GM18498 (cell line): ENCODE measurements around the gene RNF130.
"Not testable (repeated sequence)": the region's sequence is repeated elsewhere in the genome, so short reads cannot be mapped to it uniquely, and the experiment has no call there.

Experiments used
- ATAC-seq: cut with Tn5 transposase; IDR thresholded peaks from one replicate; pipeline ENCODE4 v1.9.1; 2021; ENCODE audit warnings: mild to moderate bottlenecking, moderate library complexity; ENCODE audit not compliant: unreplicated experiment

RNF130 gene

DNA sequence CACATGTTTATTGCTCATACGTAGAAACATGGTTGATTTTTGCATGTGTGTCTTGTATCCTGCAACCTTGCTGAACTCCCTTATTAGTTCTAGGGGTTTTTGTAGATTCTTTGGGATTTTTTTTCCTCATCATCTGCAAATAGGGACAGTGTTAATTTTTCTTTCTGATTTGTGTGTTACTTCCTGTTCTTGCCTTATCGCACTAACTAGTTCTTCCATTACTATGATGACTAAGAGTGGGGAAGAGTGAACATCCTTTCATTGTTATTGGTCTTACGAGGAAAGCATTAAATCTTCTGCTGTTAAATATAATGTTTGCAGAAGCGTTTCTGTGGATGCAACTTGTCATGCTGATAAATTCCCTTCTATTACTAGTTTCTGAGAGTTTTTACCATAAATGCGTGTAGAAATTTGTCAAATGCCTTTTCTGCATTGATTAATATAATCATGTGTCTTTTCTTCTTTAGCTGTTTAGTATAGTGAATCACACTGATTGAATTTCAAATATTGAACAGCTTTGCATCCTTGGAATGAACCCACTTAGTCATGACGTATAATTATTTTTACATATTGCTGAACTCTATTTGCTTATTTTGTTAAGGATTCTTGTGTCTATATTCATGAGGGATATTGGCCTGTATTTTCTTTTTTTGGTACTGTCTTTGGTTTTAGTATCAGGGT lies 32.1 kb upstream of the RNF130 start:
- ATAC-seq = no peak

DNA sequence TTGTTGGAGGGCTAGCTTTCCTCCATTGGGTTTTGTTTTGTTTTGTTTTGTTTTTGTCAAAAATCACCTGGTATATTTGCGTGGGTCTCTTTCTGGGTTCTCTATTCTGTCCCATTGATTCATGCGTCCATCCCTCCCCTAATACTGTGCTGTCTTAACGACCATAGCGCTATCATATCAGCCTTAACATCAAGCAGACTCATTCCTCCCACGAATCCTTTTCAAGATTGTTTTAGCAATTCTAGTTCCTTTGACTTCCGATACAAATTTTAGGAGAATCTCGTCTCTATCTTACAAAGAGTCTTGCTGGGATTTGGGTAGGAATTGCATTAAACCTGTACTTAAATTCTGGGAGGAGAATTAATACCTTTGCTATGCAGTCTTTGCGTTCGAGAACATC lies 31.1 kb upstream of the RNF130 start:
- no peak for ATAC-seq

DNA sequence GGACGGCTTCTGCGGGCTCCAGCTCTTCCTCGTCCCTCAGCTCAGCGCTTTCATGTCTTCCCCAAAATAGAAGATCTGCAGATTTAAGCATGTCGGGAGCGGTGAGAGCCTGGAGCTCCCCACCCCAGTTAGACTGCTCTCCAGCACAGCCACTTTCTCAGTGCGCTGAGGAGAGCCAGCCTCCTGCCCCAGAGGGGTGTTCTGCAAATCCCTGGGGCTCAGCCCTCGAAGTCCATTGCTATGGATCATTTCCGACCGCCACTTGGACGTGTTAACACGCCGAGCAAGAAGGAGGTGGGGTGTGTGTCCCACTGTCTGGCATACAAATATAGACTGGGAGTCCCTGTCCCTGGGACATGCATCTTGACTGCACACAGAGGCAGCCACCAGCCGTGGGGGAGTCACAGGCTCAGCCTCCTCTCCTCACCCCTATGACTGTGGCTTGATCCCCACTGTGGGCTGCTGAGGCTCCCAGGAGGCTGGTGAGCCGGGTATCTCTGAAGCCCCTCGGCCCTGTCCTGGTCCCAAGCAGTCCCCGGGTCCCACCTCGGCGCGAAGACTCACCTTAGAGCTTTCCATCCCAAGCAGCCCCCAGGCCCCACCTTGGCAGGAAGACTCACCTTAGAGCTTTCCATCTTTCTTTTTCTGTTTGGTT lies 30.0 kb upstream of the RNF130 start:
- ATAC-seq = no peak

DNA sequence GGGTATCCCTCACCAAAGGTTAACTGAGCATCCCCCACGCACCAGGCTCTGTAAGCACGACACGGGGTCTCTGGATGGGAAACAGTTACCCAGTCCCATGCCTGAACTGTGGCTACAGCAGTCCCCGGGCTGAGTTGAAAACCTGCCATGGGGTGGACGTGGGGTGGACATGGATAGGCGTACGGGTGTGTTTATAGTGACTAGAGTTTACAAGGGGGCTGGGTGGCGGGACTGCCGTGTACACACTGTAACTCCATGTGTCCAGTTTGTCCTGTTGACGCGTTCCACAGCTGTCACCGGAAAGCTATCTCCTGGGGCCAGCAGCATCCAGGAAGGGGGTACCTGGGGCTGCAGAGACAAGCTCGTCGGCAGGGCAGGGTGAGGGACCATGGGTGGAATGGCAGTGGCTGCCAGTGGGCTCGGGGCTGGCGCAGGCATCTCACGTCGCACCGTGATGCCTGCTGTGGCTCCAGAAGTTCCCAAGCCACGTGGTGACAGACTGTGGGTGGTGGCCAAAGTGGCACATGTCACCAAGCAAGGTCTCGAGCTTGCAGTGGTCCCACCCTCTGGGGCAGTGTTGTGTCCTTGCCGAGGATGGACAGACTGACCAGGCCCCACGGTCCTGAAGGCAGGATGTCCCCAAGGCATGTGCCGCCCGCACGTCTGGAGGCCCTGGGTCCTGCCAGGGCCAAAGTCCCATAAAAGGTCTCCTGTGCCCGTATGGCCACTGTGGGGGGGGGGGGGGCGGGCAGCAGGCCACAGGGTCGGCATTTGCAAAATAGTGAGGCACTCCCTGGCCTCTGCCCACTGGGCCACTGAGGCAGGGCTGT lies 29.3 kb upstream of the RNF130 start:
- ATAC-seq = no peak

DNA sequence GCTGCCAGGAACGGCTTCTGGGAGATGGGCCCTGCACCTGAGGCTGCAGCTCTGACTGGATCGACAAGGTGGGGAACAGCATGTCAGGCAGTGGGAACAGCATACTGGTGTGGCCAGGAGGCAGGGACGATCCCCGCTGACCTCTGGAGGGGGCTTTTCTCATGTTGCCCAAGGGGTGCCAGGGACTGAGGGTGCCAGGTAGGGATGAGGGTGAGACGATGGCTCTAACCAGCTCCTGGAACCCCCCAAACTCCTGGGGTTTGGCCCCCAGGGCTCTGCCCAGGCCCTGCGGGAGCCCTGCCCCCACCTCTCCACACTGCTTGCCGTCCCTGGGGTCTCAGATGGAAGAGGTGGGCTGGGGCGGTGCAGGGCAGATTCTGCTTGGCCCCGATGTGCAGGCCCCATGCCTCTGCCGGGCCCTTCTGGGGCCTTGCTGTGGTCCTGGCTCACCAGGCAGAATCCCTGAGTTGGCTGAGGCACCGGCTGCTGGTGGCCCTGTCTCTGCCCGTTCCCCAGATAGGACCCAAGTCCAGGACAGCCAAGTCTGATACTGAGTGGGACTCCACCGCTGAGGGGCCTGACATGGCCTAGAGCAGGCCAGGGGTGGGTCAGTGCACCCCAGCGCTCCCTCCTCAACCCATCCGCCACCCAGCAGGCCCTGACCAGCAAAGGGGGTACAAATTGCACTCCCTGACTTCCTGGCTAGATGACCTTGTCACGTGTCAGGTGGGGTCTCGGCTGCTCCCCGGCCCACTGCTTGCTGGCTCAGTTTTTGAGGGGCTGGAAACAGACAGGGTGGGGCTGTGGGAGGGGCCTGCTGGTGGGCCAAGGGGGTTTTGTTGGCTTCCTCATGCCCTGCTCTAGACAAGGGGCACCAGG lies 28.4 kb upstream of the RNF130 start:
- no peak for ATAC-seq

- ATAC-seq = no peak
Measured at GRCh38 chr5:180098991-180099732, 27.6 kb upstream of the RNF130 start.

DNA sequence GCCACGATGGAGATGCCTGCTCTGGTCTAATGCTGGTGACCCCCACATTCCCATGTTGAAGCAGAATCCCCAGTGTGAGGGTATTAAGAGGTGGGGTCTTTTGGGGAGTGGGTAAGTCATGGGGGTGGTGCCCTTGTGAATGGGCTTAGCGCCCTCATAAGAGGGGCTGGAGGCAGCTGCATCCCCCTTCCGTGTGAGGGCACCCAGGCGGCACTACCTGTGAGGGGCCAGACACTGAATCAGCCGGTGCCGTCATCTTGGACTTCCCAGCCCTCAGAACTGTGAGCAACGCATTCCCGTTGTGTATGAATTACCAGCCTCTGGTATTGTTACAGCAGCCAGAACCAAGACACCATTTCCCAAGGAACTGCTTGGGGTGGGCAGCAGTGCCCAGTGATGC lies 27.0 kb upstream of the RNF130 start:
- no peak for ATAC-seq

GRCh38 chr5:180097926-180098325 lies 26.4 kb upstream of the RNF130 start:
- ATAC-seq = no peak

DNA sequence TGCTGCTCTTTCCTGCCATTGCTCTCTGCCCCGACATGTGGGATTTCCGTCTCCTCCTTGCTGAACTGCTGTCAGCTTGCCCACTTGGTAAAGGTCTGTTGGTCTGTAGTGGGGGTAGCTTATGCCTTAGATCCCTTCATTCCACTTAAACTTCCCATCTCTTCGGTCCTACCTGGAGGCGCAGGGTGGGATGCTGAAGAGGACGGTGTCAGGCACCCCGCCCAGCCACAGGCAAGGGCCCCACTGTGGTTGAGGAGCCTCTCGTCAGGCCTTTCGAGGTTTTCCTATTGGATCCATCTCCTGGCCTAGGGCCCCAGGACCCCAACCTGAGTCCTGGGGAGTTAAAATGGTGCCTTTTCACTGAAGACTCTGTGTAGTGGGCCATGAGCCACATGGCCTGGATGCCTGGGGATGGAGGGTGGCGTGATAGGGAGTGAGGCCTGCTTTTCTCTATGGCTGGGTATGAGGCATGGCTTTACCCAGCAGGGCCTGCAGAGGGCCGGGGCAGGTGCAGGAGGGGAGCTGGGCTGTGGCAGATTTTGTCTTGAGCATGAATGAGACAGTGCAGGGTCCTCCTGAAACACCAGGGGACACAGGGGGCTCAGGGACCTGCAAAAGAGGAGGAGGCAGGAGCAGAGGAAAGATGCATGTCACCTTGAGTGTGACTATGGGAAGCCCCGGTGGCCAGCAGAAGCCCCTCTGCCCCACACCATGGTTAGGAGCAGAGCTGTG lies 25.8 kb upstream of the RNF130 start:
- no peak for ATAC-seq

- no peak for ATAC-seq
Measured at GRCh38 chr5:180096616-180097015, 25.1 kb upstream of the RNF130 start.

- no peak for ATAC-seq
Measured at GRCh38 chr5:180095545-180095944, 24.0 kb upstream of the RNF130 start.

DNA sequence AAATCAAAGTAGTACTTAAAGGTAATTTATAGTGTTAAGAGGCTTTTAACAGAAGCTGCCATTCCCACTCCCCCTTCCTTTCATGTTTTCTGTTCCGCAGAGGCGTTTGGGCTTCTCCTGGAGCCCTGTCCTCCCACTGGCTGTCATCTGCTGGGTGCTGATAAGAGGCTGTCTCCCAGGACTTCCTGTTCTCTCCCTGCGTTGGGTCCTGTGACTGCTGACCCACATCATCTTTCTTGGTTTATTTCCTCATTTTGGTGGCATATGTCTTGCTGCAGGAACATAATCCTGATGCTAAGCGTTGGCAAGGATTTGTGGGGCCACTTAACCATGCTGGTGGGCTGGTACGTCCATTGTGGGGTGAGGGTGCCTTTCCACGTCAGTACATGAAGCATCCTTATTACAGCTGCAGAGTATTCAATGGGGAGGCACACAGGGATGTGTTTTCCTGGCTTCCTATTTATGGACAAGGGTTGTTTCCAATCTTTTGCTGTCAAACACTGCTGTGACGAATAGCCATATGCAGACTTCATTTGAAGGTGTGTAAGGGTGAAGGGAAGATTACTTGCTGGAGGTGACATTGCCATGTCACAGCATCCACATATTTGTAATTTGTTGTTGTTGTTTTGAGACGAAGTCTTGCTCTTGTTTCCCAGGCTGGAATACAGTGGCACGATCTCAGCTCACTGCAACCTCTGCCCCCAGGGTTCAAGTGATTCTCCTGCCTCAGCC lies 22.3 kb upstream of the RNF130 start:
- no peak for ATAC-seq

- no peak for ATAC-seq
Measured at GRCh38 chr5:180093241-180093640, 21.7 kb upstream of the RNF130 start.

DNA sequence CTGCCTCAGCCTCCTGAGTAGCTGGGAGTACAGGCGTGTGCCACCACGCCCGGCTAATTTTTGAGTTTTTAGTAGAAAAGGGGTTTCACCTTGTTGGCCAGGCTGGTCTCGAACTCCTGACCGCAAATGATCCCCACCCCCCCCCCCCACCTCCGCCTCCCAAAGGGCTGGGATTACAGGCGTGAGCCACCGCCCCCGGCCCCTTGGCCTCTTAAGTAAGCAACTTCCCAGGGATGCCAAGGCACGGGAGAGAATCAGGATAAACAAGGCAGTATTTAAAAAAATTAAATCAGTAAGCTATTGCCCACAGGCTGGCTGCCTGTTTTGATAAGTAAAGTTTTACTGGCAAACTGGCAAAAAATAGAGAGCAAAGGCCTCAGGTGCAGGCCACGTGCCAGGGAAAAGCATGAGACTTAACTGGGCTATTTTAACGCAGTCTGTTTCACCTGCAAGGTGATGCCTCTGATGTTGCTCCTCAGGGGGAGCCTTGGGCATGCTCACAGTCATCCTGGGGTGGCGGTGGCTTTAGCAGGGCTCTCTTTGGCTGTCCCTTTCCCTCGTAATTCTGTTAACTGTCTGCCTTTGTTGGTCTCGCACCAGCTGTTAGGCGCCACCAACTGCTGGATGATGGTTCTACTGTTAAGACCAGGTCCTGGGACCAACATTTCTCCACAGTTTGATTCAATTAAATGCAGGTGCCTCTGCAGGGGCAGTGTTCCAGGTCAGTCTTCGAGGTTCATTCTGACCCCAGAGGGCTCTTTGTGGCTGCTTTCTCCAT lies 19.4 kb upstream of the RNF130 start:
- no peak for ATAC-seq

DNA sequence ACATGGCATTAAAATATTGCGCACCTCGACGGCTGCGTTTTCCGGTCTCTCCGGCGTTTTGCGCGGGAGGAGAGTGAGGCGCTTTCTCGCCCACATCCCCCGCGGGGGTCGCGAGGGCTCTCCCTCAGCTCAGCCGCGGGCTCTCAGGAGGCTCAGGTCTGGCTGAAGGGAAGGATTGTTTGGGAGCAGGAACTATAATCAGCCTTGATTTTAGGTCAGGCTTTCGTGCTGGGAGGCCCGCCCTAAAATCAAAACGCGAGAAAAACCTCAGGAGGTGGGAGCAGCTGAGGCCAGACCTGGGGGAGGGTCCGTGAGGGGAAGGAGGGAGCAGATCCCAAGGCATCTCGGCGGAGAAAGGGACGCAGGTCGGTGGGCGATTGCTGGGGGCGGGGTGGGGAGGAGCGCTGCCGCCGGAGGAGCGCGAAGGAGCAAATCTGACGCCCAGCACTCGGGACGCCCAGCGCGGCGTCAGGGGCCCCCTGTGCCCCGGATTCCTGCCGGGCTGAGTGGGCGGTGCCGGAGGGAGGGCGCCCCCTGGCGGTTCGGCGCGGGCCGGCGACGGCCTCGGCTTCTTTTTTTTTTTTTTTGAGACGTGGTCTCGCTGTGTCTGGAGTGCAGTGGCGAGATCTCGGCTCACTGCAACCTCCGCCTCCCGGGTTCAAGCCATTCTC lies 18.7 kb upstream of the RNF130 start:
- no peak for ATAC-seq

DNA sequence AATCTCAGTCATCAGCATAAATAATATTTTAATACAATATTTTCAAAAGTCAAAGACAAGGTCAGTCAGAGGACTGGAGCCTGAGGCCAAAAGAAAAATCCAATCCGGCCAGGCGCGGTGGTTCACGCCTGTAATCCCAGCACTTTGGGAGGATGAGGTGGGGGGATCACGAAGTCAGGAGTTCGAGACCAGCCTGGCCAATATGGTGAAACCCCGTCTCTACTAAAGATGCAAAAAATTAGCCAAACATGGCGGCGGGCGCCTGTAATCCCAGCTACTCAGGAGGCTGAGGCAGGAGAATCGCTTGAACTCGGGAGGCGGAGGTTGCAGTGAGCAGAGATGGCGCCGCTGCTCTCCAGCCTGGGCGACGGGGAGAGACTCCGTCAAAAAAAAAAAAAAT lies 18.1 kb upstream of the RNF130 start:
- ATAC-seq = not testable (repeated sequence)

DNA sequence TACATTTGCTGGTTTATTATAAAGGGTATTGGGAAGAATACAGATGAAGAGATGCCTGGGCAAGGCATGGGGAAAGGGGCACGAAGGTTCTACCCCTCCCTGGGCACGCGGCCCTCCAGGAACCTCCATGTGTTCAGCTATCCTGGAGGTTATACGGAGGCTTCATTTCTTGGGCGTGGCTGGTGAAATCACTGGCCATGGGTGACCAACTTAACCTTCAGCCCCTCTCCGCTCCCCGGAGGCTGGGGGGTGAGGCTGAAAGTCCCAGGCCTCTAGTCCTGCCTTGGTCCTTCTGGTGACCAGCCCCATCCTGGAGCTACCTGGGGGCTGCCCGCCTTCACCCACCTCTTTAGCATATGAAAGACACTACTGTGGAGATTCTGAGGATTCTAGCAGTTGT lies 17.0 kb upstream of the RNF130 start:
- no peak for ATAC-seq
